K562 (cell line): Measurements from ENCODE around the gene TFPT. TPM values are rescaled to one million over a fixed set of nuclear protein-coding genes. Genes with fewer than 3 reads are reported as not detected.

Source experiments
- EGR1 ChIP-seq: fragments of 450-650 bp; conservative IDR thresholded peaks from 2 replicates; pipeline ENCODE4 v1.6.1; 2017; ENCODE audit warnings: mild to moderate bottlenecking
- POU5F1 ChIP-seq: fragments of 150-350 bp; IDR thresholded peaks from 2 replicates; pipeline ENCODE4 v1.6.1; 2014; ENCODE audit warnings: borderline replicate concordance, low read length, low read depth, mild to moderate bottlenecking; ENCODE audit not compliant: partially characterized antibody
- polyA plus RNA-seq, 8 experiments: library from polyadenylated mRNA; depleted of rRNA in 4 of 8; stranded (reverse) in 5 of 8; unstranded in 3 of 8; fragments of >200 nt; fragmentation: Nextera tagmentation in 2 of 8; fragmentation: Illumina TruSeq in 1 of 8; extraction: Ambion mirVana in 2 of 8; extraction: Trizol in 1 of 8; gene quantifications; 2 replicates each; pipeline versions ENCODE4 v1.2.1 to v1.2.3, GENCODE V29; 2011 to 2014; ENCODE audit warnings: inconsistent platforms in 1 of 8, missing spikeins in 1 of 8
- total RNA-seq, 7 experiments: library from RNA; depleted of rRNA in 6 of 7; stranded (reverse); fragments of >200 nt in 6 of 7; fragmentation: Illumina TruSeq in 2 of 7; extraction: Trizol in 2 of 7; gene quantifications; 2 replicates each; pipeline versions ENCODE4 v1.2.1 to v1.2.3, GENCODE V29; 2011 to 2021; ENCODE audit warnings: low replicate concordance in 1 of 7
- TF ChIP-seq, protein P1 (sequence below): fragments of 150-350 bp; IDR thresholded peaks from 2 replicates; pipeline ENCODE4 v1.6.1; 2014; ENCODE audit warnings: low read depth, mild to moderate bottlenecking, low read length, borderline replicate concordance

TFPT gene
- total and polyA plus RNA-seq, 9 of the 15 experiments (the other 6 are each of a cell fraction or from before 2014, with no cell fraction given): 0.72 to 16.4 (median 9.2) TPM

DNA sequence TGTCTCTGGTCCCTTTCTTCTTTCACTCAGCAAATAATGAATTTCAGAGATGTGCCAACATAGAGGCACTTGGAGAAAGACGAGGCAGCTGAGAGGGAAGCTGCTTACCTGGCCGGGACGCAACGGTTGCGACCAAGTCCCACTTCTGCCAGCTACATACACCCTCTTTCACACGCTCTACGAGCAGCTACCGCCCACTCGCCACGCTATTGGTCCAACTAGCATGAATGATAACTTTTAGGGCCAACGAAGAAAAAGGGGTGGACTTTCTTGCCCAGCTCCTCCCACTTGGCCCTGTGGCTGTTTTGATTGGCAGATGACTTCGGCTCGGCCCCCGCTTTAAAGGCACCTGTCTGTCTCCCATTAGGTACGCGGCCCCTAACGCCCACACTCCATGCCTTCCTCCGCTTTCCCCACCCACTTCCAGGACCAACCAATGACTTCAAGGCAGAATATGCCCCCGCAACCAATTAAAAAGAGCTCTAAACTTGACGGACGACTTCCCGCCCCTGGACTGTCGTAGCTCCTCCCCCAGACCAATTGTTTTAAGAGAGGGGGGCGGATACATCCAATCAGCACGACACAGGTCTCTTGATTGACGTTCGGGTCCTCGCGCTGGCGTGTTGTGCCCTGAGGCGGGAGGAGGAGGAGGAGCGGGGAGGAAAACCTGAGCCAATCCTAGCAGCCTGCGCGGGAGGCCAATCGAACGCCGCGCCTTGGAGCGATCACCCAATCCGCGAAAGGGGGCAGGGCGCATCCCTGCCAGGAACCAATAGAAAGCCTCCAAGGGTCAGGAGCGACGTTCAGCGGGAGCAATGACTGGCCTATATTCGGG lies 21.6 kb upstream of the TFPT start (continued):
- TF ChIP-seq, protein P1, sequence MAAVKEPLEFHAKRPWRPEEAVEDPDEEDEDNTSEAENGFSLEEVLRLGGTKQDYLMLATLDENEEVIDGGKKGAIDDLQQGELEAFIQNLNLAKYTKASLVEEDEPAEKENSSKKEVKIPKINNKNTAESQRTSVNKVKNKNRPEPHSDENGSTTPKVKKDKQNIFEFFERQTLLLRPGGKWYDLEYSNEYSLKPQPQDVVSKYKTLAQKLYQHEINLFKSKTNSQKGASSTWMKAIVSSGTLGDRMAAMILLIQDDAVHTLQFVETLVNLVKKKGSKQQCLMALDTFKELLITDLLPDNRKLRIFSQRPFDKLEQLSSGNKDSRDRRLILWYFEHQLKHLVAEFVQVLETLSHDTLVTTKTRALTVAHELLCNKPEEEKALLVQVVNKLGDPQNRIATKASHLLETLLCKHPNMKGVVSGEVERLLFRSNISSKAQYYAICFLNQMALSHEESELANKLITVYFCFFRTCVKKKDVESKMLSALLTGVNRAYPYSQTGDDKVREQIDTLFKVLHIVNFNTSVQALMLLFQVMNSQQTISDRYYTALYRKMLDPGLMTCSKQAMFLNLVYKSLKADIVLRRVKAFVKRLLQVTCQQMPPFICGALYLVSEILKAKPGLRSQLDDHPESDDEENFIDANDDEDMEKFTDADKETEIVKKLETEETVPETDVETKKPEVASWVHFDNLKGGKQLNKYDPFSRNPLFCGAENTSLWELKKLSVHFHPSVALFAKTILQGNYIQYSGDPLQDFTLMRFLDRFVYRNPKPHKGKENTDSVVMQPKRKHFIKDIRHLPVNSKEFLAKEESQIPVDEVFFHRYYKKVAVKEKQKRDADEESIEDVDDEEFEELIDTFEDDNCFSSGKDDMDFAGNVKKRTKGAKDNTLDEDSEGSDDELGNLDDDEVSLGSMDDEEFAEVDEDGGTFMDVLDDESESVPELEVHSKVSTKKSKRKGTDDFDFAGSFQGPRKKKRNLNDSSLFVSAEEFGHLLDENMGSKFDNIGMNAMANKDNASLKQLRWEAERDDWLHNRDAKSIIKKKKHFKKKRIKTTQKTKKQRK: peak; percentile 96
- TF ChIP-seq EGR1 (peak; percentile 99), POU5F1 (no peak)
